OCI-LY3 (cell line): ENCODE results near the gene PRPF19.

Source experiments
- H2AFZ ChIP-seq: fragments of 200-600, 300-600 bp; shearing (Covaris generic); 2 replicates; pipeline ENCODE4 v1.6.0; 2014; ENCODE audit warnings: antibody characterized with exemption, low read depth, low read length
- H3K27ac ChIP-seq: fragments of 200-600, 300-600 bp; sonication (generic); 2 replicates; pipeline ENCODE4 v1.5.1; 2014; ENCODE audit warnings: mild to moderate bottlenecking, low read length, moderate library complexity, mixed read lengths
- H3K27me3 ChIP-seq: fragments of 200-600, 300-600 bp; sonication (generic); 2 replicates; pipeline ENCODE4 v1.6.1; 2014; ENCODE audit warnings: low read depth, low read length, mixed read lengths
- H3K36me3 ChIP-seq: fragments of 200-600, 300-600 bp; sonication (generic); replicated peaks from 2 replicates; pipeline ENCODE3; 2014; ENCODE audit warnings: low read depth, low read length, mixed read lengths
- H3K4me1 ChIP-seq: fragments of 300-600, 200-600 bp; sonication (generic); 2 replicates; pipeline ENCODE4 v1.6.1; 2014; ENCODE audit warnings: low read length, mixed read lengths
- H3K4me2 ChIP-seq: fragments of 200-600, 300-600 bp; sonication (generic); 2 replicates; pipeline ENCODE4 v1.6.1; 2014; ENCODE audit warnings: low read length, mixed read lengths
- H3K4me3 ChIP-seq: fragments of 300-600, 200-600 bp; sonication (generic); 2 replicates; pipeline ENCODE4 v1.5.1; 2014; ENCODE audit warnings: antibody characterized with exemption, mild to moderate bottlenecking, low read length, moderate library complexity
- H3K79me2 ChIP-seq: fragments of 300-600, 200-600 bp; shearing (Covaris generic); 2 replicates; pipeline ENCODE4 v1.6.1; 2014; ENCODE audit warnings: mild to moderate bottlenecking, low read length, mixed read lengths
- H3K9ac ChIP-seq: fragments of 300-600, 200-600 bp; shearing (Covaris generic); 2 replicates; pipeline ENCODE4 v1.6.0; 2014; ENCODE audit warnings: mild to moderate bottlenecking, low read length, moderate library complexity
- H3K9me3 ChIP-seq: fragments of 200-600, 300-600 bp; shearing (Covaris generic); 2 replicates; pipeline ENCODE4 v1.6.1; 2014; ENCODE audit warnings: low read length, mixed read lengths; ENCODE audit not compliant: insufficient read depth
- H4K20me1 ChIP-seq: fragments of 200-600, 300-600 bp; sonication (generic); 2 replicates; pipeline ENCODE4 v1.6.1; 2016; ENCODE audit warnings: low read length, mixed read lengths; ENCODE audit not compliant: insufficient read depth
- EZH2phosphoT487 ChIP-seq: fragments of 200-600 bp; shearing (Covaris generic); IDR thresholded peaks from 2 replicates; pipeline ENCODE4 v1.6.1; 2018; ENCODE audit warnings: antibody characterized with exemption, mixed run types, low read depth
- TF ChIP-seq, protein P1 (sequence below): fragments of 200-600, 300-600 bp; sonication (generic); IDR thresholded peaks from 2 replicates; pipeline ENCODE4 v1.5.1; 2014; ENCODE audit warnings: antibody characterized with exemption, low read length, low read depth

Gene PRPF19

DNA sequence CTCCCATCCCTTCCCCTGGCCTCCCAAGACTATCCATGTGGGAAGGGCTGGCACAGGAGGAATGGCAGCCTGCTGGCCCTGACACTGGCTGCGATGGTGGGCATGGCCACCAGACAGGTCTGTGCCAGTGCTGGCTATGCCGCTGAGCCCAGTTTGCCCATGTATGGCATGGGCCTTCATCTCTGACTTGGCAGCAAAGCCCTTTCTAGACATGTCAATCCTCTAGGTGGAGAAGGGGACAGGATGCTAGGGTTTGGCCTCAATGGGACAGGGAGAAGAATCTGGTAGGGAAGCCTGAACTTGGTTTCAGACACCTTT lies 30.3 kb downstream of the PRPF19 start:
- no peaks in the 10 kb centered on the region for H4K20me1 ChIP-seq
- TF ChIP-seq, protein P1, sequence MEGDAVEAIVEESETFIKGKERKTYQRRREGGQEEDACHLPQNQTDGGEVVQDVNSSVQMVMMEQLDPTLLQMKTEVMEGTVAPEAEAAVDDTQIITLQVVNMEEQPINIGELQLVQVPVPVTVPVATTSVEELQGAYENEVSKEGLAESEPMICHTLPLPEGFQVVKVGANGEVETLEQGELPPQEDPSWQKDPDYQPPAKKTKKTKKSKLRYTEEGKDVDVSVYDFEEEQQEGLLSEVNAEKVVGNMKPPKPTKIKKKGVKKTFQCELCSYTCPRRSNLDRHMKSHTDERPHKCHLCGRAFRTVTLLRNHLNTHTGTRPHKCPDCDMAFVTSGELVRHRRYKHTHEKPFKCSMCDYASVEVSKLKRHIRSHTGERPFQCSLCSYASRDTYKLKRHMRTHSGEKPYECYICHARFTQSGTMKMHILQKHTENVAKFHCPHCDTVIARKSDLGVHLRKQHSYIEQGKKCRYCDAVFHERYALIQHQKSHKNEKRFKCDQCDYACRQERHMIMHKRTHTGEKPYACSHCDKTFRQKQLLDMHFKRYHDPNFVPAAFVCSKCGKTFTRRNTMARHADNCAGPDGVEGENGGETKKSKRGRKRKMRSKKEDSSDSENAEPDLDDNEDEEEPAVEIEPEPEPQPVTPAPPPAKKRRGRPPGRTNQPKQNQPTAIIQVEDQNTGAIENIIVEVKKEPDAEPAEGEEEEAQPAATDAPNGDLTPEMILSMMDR, result no peak
- no peak for TF ChIP-seq EZH2phosphoT487
- no peaks in the 10 kb centered on the region for H3K4me1 ChIP-seq
- H3K79me2 ChIP-seq, result no peaks in the 10 kb centered on the region
- no peaks in the 10 kb centered on the region for H3K9me3 ChIP-seq
- H3K4me3 ChIP-seq, result no peak overlapping the region
- H3K27ac ChIP-seq, result no peak overlapping the region
- no peak overlapping the region for H3K9ac ChIP-seq
- no peak overlapping the region for H2AFZ ChIP-seq
- H3K36me3 ChIP-seq, result peaks cover 21% of the 10 kb centered on the region
- H3K27me3 ChIP-seq, result no peaks in the 10 kb centered on the region
- no peak overlapping the region for H3K4me2 ChIP-seq

DNA sequence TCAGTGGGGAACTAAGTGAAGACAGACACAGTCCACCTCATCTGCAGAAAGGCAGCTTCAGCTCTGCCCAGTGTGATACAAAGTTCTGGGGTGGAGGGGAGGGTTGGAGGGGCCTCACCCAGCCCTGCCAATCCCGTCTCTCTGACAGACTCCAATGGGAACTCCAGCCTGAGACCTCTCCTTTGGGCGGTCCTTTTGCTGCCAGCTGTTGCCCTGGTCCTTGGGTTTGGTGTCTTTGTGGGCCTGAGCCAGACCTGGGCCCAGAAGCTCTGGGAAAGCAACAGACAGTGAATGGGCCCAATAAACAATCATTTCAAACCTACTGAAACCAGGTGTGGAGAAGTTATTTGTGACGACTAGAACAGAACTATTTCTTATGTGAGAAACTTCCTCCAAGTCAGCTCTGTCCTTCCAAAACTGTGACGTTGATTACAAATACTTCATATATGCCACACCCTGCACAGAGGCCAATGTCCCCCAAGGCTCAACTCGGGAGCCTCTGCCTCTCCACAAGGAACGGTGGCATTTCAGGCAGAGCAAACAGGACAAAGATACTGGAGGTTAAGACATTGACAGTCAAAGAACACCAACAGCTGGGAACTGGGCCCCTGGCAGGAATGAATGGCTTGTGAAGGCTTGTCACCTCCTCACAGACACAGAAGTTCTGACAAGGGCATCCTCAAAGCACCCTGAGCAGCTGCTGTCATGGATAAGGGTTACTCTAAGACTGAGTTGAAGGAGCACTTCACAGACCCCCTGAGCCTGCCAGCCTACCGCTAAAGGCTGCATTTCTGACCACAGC lies 30.8 kb downstream of the PRPF19 start:
- Histone ChIP-seq H3K79me2 (no peaks in the 10 kb centered on the region), H3K4me2 (no peak overlapping the region), H3K4me3 (no peak overlapping the region), H3K27me3 (no peaks in the 10 kb centered on the region), H3K4me1 (no peaks in the 10 kb centered on the region), H4K20me1 (no peaks in the 10 kb centered on the region), H2AFZ (no peak overlapping the region), H3K9me3 (no peaks in the 10 kb centered on the region), H3K27ac (no peak overlapping the region), H3K36me3 (peaks cover 17% of the 10 kb centered on the region), H3K9ac (no peak overlapping the region)
- TF ChIP-seq EZH2phosphoT487, result no peak
- TF ChIP-seq, protein P1, result no peak

DNA sequence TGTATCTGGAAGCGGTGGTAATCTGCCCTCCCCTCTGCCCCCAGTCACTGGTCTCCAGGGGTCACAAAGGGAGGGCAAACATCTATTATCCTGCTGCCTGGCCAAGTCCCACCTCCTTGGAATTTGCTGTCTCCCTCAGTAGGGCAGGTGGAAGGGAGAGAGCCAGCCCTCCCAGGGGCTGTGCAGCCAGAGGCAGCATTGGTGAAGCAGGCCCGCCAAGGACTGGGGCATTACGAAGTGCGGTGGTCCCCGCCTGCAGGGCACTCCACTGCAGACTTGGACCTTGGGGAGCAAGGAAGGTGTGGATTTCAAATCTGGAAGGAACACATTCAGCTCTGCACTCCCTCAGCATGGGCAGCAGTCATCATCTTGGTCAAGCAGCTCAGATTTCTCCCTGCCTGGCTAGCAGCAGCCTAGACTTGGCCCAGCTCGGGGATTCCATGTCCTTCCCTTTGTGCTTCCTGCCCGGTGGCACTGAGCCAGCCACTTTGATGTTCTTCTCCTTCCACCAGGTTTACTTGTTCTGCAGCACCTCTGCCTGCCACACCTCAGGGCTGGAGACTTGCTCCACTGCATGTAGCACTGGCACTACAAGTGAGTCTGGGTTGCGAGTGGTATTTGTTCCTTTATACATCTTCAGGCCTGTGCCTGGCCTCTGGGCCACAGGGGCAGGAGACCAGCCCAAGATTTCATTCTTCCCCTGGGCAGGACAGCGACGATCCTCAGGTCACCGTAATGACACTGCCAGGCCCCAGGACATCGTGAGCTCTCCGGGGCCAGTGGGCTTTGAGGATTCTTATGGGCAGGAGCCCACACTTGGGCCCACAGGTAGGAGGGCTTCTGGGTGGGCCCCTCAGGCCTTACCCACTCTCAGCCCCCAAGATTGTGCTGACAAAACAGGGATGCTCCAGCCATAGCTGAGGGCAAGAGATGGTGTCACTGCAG lies 31.7 kb downstream of the PRPF19 start:
- Histone ChIP-seq H3K9ac (no peak overlapping the region), H3K4me3 (no peak overlapping the region), H3K79me2 (no peaks in the 10 kb centered on the region), H3K9me3 (no peaks in the 10 kb centered on the region), H4K20me1 (no peaks in the 10 kb centered on the region), H3K4me1 (no peaks in the 10 kb centered on the region), H3K36me3 (peaks cover 17% of the 10 kb centered on the region), H3K27me3 (no peaks in the 10 kb centered on the region), H3K27ac (no peak overlapping the region), H2AFZ (no peak overlapping the region), H3K4me2 (no peak overlapping the region)
- TF ChIP-seq EZH2phosphoT487, result no peak
- TF ChIP-seq, protein P1, result no peak

DNA sequence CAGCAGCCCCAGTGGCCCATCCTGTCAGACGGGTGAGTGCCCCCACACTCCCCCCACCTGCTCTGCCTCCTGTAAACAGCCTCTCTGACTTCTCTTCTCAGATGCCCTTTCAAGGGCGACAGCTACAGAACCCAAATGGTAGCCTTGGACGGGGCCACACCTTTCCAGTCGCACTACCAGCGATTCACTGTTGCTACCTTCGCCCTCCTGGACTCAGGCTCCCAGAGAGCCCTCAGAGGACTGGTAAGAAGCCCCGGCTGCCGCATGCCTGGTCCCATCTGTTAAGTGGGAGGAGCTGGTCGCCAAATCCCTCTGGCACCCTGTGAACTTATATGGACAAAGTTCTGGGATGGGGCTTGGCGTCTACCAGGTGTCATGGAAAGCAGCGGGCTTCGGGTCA lies 32.9 kb downstream of the PRPF19 start:
- Histone ChIP-seq H4K20me1 (no peaks in the 10 kb centered on the region), H3K4me2 (no peak overlapping the region), H3K27ac (no peak overlapping the region), H3K4me3 (no peak overlapping the region), H3K27me3 (no peaks in the 10 kb centered on the region), H3K79me2 (no peaks in the 10 kb centered on the region), H3K9me3 (no peaks in the 10 kb centered on the region), H3K9ac (no peak overlapping the region), H3K4me1 (no peaks in the 10 kb centered on the region), H3K36me3 (peaks cover 11% of the 10 kb centered on the region), H2AFZ (no peak overlapping the region)
- TF ChIP-seq EZH2phosphoT487, result no peak
- TF ChIP-seq, protein P1, result no peak
